Neuronal stem cell (in vitro differentiated cells): ENCODE measurements around the gene CABP4.

Experiments used
- DNase-seq: peaks from one replicate; pipeline ENCODE4 v3.0.0-alpha.2; 2013; ENCODE audit warnings: low spot score
- H2AFZ ChIP-seq: one replicate; pipeline ENCODE4 v1.6.1; 2013; ENCODE audit warnings: mild to moderate bottlenecking, low read length, inconsistent platforms
- H2AK5ac ChIP-seq: 2 replicates; pipeline ENCODE4 v1.6.1; 2013; ENCODE audit warnings: low read depth, mild to moderate bottlenecking, inconsistent platforms, low read length, moderate library complexity, mixed read lengths
- H2BK120ac ChIP-seq: 2 replicates; pipeline ENCODE4 v1.6.1; 2013; ENCODE audit warnings: low read depth, mild to moderate bottlenecking, inconsistent platforms, low read length, moderate library complexity, mixed read lengths
- H2BK12ac ChIP-seq: one replicate; pipeline ENCODE4 v1.6.1; 2013; ENCODE audit warnings: low read length, inconsistent platforms
- H2BK15ac ChIP-seq: 2 replicates; pipeline ENCODE4 v1.6.1; 2013; ENCODE audit warnings: mild to moderate bottlenecking, low read length, inconsistent platforms, mixed read lengths
- H2BK5ac ChIP-seq: one replicate; pipeline ENCODE4 v1.6.1; 2013; ENCODE audit warnings: inconsistent platforms, mild to moderate bottlenecking, low read length, moderate library complexity
- H3K14ac ChIP-seq: one replicate; pipeline ENCODE4 v1.6.1; 2013; ENCODE audit warnings: low read length, inconsistent platforms
- H3K18ac ChIP-seq: 2 replicates; pipeline ENCODE4 v1.6.1; 2013; ENCODE audit warnings: low read length, inconsistent platforms
- H3K23ac ChIP-seq: 2 replicates; pipeline ENCODE4 v1.6.1; 2013; ENCODE audit warnings: low read depth, mild to moderate bottlenecking, mixed read lengths, low read length, inconsistent platforms; ENCODE audit not compliant: poor library complexity
- H3K27ac ChIP-seq: replicated peaks from 3 replicates; pipeline ENCODE4 v1.5.1; 2013; ENCODE audit warnings: low read length, inconsistent platforms
- H3K27me3 ChIP-seq, 3 experiments: 2 replicates each; pipeline ENCODE4 v1.6.1; 2013; ENCODE audit warnings: low read length in 3 of 3, mild to moderate bottlenecking in 2 of 3, inconsistent platforms in 1 of 3, low read depth in 1 of 3, mixed read lengths in 1 of 3, moderate library complexity in 1 of 3; ENCODE audit not compliant: control insufficient read depth in 3 of 3, insufficient read depth in 3 of 3
- H3K36me3 ChIP-seq, 2 donors: replicated peaks in 1 of 2; 2 replicates each; pipeline ENCODE4 v1.6.1; 2013; ENCODE audit warnings: low read length in 2 of 2; ENCODE audit not compliant: control insufficient read depth in 2 of 2, insufficient read depth in 2 of 2
- H3K4ac ChIP-seq: 2 replicates; pipeline ENCODE4 v1.6.1; 2013; ENCODE audit warnings: inconsistent platforms, mild to moderate bottlenecking, low read length, moderate library complexity
- H3K4me1 ChIP-seq, 2 donors: 1 replicate in 1 of 2; 2 replicates in 1 of 2; pipeline ENCODE4 v1.6.1; 2013; ENCODE audit warnings: low read length in 2 of 2, low read depth in 1 of 2; ENCODE audit not compliant: control insufficient read depth in 2 of 2, insufficient read depth in 1 of 2
- H3K4me2 ChIP-seq: one replicate; pipeline ENCODE4 v1.6.1; 2013; ENCODE audit warnings: mild to moderate bottlenecking, low read length, inconsistent platforms; ENCODE audit not compliant: insufficient read depth, poor library complexity, severe bottlenecking
- H3K4me3 ChIP-seq, 2 donors: 2 replicates each; pipeline ENCODE4 v1.5.1; 2013; ENCODE audit warnings: low read length in 2 of 2, mild to moderate bottlenecking in 2 of 2, inconsistent platforms in 1 of 2, moderate library complexity in 1 of 2
- H3K79me1 ChIP-seq: one replicate; pipeline ENCODE4 v1.6.1; 2013; ENCODE audit warnings: low read depth, mild to moderate bottlenecking, inconsistent platforms, low read length, moderate library complexity
- H3K9ac ChIP-seq: one replicate; pipeline ENCODE4 v1.6.1; 2013; ENCODE audit warnings: mild to moderate bottlenecking, low read depth, low read length, inconsistent platforms; ENCODE audit not compliant: poor library complexity
- H3K9me3 ChIP-seq, 2 donors: replicated peaks in 1 of 2; 2 replicates each; pipeline versions ENCODE3 to v1.6.1; 2013; ENCODE audit warnings: low read length in 2 of 2, mild to moderate bottlenecking in 2 of 2, inconsistent platforms in 1 of 2, low read depth in 1 of 2, mixed read lengths in 1 of 2, moderate library complexity in 1 of 2; ENCODE audit not compliant: control insufficient read depth in 2 of 2, insufficient read depth in 1 of 2
- H4K8ac ChIP-seq: one replicate; pipeline ENCODE4 v1.6.1; 2013; ENCODE audit warnings: low read depth, mild to moderate bottlenecking, inconsistent platforms, low read length, moderate library complexity
- H4K91ac ChIP-seq: one replicate; pipeline ENCODE4 v1.6.1; 2013; ENCODE audit warnings: low read length, low read depth, mild to moderate bottlenecking, inconsistent platforms; ENCODE audit not compliant: poor library complexity
- WGBS, 2 donors: extraction: QIAGEN DNeasy Blood & Tissue Kit; methylation state at CpG; one replicate each; pipeline ENCODE4 v1.1.7; 2013; ENCODE audit warnings: missing lambda C conversion rate in 2 of 2, mixed read lengths in 1 of 2; ENCODE audit not compliant: insufficient read length in 2 of 2, insufficient replicate concordance in 1 of 2; ENCODE audit errors: extremely low coverage in 2 of 2; 5-methylcytosine and 5-hydroxymethylcytosine counted together

CABP4 gene

GRCh38 chr11:67429038-67429668 is 26.0 kb upstream of the CABP4 start:
- no peak overlapping the region for H2BK15ac ChIP-seq
- H4K91ac ChIP-seq = peak overlapping the region; percentile 11
- H3K4me1 ChIP-seq = peaks cover 7 to 10% of the 10 kb centered on the region in 2 donors
- H3K9ac ChIP-seq = peak overlapping the region; percentile 97
- H2BK120ac ChIP-seq = no peak overlapping the region
- H3K4me3 ChIP-seq = peak overlapping the region; percentile 88 to 98
- H3K14ac ChIP-seq = no peak overlapping the region
- no peak overlapping the region for H3K23ac ChIP-seq
- no peak for DNase-seq
- no CpG with 5 or more reads among the region's 12 CpGs for WGBS, 2 donors
- no peak overlapping the region for H3K27ac ChIP-seq
- H2BK5ac ChIP-seq = no peak overlapping the region
- H3K4me2 ChIP-seq = peak overlapping the region; percentile 93
- H2BK12ac ChIP-seq = no peak overlapping the region
- peaks cover 5% of the 10 kb centered on the region for H3K79me1 ChIP-seq
- H4K8ac ChIP-seq = no peak overlapping the region
- H3K4ac ChIP-seq = no peak overlapping the region
- H3K18ac ChIP-seq = no peak overlapping the region
- H3K36me3 ChIP-seq = peaks cover 19 to 43% of the 10 kb centered on the region in 2 donors
- no peaks in the 10 kb centered on the region for H3K27me3 ChIP-seq
- no peak overlapping the region for H2AFZ ChIP-seq
- peak overlapping the region; percentile 48 for H2AK5ac ChIP-seq
- H3K9me3 ChIP-seq = no peaks in the 10 kb centered on the region

- Histone ChIP-seq H3K23ac (no peak overlapping the region), H2AK5ac (no peak overlapping the region), H2AFZ (no peak overlapping the region), H3K9ac (no peak overlapping the region), H3K9me3 (no peaks in the 10 kb centered on the region), H3K14ac (no peak overlapping the region), H2BK120ac (no peak overlapping the region), H3K27ac (no peak overlapping the region), H3K4me1 (peaks cover 7 to 10% of the 10 kb centered on the region in 2 donors), H2BK12ac (no peak overlapping the region), H3K27me3 (no peaks in the 10 kb centered on the region), H3K18ac (no peak overlapping the region), H2BK15ac (no peak overlapping the region), H4K8ac (no peak overlapping the region), H3K36me3 (peaks cover 24 to 49% of the 10 kb centered on the region in 2 donors), H2BK5ac (no peak overlapping the region), H4K91ac (no peak overlapping the region), H3K4ac (no peak overlapping the region), H3K4me3 (peak overlapping the region in 1 of 2 donors; percentile 88), H3K79me1 (peaks cover 5% of the 10 kb centered on the region), H3K4me2 (no peak overlapping the region)
- no CpG with 5 or more reads among the region's 11 CpGs for WGBS, 2 donors
- no peak for DNase-seq
Measured at GRCh38 chr11:67429722-67430121, 25.4 kb upstream of the CABP4 start.

DNA sequence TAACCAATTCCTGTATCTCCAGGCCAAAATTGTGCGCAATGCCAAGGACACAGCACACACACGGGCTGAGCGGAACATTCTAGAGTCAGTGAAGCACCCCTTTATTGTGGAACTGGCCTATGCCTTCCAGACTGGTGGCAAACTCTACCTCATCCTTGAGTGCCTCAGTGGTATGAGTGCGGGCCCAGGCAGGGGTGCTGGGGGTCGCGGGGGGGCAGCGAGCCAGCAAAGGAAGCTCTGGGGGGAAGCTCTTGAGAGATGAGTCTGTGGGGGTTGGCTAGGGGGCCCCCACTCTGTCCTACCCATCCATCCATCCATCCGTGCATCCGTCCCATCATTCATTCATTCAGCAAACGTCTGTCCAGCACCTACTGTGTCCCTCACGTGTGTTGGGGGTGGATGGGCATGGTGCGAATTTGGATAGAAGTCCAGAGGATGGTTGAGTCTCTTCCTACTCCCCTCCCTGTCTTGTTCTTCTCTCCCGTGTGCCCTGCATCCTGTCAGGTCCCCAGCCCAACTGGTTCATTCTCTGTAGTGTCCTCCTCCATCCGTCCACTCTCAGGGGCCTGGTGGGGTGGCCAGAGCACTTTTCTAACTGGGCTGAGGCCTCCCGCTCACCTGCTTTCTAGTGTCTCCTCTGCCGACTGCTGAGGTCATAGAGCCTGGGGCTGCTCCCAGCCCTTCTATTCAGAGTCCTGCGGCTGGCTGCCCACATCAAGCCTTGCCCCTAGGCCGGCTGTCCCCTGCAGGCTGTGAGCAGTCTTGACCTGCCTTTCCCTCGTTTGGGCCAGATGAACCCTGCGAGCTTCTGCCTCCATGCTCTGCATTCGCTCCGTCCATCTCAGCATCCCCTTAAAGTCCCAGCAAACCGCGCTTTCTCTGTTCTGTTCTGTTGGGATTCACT is 23.6 kb upstream of the CABP4 start:
- peaks cover 7 to 10% of the 10 kb centered on the region in 2 donors for H3K4me1 ChIP-seq
- no peak overlapping the region for H3K23ac ChIP-seq
- no peak overlapping the region for H2BK12ac ChIP-seq
- no peak overlapping the region for H2BK15ac ChIP-seq
- H4K91ac ChIP-seq = no peak overlapping the region
- H2BK120ac ChIP-seq = no peak overlapping the region
- no peak overlapping the region for H3K14ac ChIP-seq
- H2BK5ac ChIP-seq = no peak overlapping the region
- H3K27ac ChIP-seq = no peak overlapping the region
- H3K79me1 ChIP-seq = peaks cover 6% of the 10 kb centered on the region
- no CpG with 5 or more reads among the region's 24 CpGs for WGBS, 2 donors
- H3K36me3 ChIP-seq = peaks cover 30 to 64% of the 10 kb centered on the region in 2 donors
- no peak overlapping the region for H2AK5ac ChIP-seq
- peak overlapping the region; percentile 51 for H3K9ac ChIP-seq
- H2AFZ ChIP-seq = no peak overlapping the region
- no peaks in the 10 kb centered on the region for H3K9me3 ChIP-seq
- no peaks in the 10 kb centered on the region for H3K27me3 ChIP-seq
- no peak overlapping the region for H3K4ac ChIP-seq
- DNase-seq = no peak
- no peak overlapping the region for H3K18ac ChIP-seq
- no peak overlapping the region for H3K4me3 ChIP-seq
- no peak overlapping the region for H3K4me2 ChIP-seq
- H4K8ac ChIP-seq = no peak overlapping the region
